HG03175 (cell line): ENCODE results near the gene CD55.

Experiments
- ATAC-seq: cut with Tn5 transposase; IDR thresholded peaks from one replicate; pipeline ENCODE4 v1.9.1; 2021; ENCODE audit warnings: mild to moderate bottlenecking, moderate library complexity; ENCODE audit not compliant: unreplicated experiment

Gene CD55, protein sequence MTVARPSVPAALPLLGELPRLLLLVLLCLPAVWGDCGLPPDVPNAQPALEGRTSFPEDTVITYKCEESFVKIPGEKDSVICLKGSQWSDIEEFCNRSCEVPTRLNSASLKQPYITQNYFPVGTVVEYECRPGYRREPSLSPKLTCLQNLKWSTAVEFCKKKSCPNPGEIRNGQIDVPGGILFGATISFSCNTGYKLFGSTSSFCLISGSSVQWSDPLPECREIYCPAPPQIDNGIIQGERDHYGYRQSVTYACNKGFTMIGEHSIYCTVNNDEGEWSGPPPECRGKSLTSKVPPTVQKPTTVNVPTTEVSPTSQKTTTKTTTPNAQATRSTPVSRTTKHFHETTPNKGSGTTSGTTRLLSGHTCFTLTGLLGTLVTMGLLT

DNA sequence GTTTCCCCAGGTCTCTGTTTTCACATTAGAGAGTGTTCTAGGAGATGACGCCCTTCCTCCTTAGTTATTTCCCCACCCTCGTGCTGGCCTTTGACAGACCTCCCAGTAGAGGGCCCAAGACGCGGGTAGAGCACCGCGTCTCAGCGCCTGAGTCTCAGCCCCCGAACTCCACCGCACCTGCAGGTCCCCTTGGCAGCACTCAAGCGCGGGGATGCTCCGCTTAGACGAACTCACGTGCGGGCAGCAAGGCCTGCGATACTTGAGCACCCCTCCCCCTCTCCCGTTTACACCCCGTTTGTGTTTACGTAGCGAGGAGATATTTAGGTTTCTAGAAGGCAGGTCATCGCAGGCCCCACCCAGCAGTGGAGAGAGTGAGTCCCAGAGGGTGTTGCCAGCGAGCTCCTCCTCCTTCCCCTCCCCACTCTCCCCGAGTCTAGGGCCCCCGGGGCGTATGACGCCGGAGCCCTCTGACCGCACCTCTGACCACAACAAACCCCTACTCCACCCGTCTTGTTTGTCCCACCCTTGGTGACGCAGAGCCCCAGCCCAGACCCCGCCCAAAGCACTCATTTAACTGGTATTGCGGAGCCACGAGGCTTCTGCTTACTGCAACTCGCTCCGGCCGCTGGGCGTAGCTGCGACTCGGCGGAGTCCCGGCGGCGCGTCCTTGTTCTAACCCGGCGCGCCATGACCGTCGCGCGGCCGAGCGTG is at the start of gene CD55:
CD55 (plus strand) TSS at position 600 of the 711 bp plus-strand sequence; CDS start at position 688, 88 bp downstream.
- ATAC-seq: peak; percentile 90

DNA sequence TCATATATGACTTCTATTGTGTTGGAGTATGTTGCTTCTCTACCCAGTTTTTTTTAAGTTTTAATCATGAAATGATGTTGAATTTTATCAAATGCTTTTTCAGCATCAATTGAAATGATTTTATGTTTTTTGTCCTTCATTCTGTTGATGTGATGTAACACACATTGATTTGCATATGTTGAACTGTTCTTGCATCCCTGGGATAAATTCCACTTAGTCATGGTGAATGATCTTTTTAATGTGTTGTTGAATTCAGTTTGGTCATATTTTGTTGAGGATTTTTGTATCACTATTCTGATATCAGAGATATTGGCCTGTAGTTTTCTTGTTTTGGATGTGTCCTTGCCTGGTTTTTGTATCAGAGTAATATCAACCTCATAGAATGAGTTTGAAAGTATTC is 46.6 kb upstream of the CD55 start:
- ATAC-seq: no peak

DNA sequence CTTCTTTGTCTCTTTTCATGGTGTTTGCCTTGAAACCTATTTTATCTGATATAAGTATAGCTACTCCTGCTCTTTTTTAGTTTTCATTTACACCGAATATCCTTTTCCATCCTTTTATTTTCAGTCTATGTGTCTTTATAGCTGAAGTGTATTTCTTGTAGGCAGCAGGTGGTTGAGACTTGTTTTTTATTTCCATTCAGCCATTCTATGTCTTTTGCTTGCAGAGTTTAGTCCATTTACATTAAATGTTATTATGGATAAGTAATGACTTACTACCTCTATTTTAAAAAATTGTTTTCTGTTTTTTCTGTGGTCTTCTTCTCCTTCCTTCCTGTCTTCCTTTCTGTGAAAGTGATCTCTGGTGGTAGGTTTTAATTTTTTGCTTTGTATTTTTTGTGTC is 45.0 kb upstream of the CD55 start:
- no peak for ATAC-seq

DNA sequence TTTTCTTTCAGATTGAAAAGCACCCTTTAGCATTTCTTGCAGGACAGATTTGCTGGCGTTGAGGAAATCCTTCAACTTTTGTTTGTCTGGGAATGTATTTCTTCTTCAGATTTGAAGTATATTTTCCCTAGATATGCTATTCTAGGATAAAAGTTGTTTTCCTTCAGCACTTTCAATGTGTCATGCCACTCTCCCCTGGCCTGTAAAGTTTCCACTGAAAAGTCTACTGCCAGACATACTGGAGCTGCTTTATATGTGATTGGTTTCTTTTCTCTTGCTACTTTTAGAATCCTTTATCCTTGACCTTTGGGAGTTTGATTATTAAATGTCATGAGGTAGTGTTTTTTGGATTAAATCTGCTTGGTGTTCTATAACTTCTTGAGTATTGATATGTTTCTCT is 44.2 kb upstream of the CD55 start:
- ATAC-seq: no peak

DNA sequence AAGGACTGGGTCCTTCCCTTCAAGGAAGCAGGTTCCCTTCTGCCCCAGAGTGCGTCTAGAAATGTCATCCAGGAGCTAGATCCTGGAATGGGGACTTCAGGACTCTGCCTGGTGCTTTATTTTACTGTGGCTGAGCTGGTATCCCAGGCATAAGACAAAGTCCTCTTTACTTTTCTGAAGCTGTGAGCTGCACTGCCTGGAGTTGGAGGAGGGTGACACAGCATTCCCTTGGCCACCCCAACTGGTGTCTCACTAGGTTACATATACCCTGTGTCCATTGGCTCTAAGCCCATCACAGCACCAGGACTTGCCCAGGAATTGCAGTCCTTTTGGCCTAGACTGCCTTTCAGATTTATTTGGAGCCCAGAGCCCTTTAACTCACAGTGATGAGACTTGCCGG is 41.8 kb upstream of the CD55 start:
- no peak for ATAC-seq

DNA sequence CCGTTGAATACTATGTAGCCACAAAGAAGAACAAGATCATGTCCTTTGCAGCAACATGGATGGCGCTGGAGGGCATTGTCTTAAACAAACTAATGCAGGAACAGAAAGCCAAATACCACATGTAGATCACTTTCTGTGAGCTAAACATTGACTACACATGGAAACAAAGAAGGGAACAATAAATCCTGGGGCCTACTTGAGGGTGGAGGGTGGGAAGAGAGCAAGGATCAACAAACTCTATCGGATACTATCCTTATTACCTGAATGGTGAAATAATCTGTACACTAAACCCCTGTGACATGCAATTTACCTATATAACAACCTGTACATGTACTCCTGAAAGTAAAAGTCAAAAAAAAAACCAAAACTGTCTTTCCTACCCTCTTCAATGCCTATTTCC is 40.8 kb upstream of the CD55 start:
- no peak for ATAC-seq

DNA sequence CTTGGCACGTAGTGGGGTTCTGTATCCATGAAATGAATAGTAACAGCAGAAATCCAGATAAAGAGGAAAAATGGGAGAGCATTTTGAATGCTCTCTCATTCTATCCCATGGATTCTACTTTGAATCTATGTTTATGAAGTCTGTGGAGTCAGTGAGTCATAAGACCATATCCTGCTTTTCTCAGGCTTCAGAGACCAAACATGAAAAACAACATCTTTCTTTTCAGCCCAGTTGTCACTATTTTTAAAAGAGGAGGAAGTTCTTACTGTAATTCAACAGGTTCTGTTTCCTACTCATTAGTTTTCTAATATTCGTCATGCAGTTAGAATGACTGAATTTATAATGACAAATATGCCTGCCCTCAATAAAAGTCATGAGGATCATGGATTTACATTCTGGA is 39.4 kb upstream of the CD55 start:
- ATAC-seq: no peak

DNA sequence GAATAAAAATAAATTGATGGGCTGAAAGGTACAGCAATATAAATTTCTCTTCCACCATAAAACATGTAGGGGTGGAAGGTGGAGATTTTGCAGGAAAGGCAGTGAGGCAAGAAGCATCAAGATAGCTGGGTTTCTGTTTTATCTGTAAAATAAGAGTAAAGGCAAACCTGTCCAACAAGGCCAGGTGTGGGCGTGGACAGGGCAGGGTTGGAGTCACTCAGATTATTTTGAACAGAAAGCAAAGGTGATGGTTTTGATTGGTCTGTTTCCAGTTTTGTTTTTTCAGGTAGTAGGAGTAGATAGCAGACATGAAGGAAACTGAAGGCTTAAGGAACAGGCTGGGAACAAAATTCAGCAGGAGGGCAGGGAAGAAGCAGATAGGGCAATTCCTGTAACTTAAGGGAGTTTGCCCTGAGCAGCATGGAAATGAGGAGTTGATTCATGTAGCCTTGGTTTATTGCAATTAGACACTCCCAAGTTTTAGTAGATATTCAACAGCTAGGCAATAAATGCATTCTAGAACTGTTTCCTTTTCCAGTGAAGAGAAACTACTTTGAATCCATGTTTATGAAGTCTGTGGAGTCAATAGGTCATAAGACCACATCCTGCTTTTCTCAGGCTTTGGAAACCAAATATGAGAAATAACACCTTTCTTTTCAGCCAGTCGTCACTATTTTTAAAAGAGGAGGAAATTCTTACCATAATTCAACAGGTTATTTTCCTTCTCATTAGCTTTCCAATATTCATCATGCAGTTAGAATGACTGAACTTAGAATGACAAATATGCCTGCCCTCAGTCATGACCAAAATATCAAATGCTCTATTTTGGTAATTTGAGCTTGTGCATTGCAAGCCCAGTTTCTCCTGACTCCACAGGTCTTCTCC is 38.7 kb upstream of the CD55 start:
- no peak for ATAC-seq

DNA sequence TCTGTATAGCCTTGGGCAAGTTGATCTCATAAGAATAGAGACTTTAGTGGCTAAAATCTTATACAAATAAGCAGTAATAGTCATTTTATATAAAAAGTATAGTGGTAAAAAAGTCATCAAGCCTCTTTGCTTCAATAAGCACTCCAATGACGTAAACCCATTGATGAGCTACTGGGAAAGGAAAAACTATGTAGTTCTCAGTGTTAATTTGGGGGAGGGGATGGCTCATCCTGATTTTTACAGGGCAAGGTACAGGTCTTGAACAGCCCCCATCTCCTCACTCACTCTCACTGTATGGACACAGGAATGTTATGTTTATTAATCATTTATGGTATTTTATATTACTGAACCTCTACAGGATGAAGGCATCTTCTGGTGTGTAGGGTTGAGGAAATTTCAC is 38.1 kb upstream of the CD55 start:
- no peak for ATAC-seq

DNA sequence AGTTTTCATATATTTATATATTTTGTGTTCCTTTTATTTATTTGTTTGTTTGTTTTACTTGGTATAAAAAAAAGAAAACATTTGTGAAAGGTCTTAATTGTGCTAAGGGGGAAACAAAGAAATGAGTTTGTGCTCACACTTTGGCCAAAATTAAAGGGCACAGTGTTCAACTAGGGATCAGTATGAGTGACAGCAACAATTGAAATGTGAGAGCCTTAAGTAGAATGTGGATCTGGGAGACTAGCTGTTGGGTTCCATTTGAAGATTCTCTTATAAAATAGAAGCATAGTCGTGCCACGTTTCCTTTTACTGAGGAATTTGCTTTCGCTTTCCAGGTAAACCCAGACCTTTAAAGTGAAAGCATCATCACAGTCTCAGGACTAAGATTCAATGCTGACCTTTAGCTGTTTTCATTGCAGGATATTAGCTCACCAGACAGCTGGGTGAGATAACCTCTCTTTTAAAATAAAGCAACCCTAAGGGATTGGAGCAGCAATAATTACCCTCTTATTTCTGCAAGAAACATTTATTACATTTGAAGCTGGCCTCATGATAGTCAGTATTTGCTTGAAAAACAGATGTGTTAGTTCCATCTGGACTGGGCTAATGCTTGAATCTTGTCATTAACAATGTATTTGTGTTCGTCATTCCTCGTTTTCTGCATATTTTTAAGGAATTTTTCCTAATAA is 37.1 kb upstream of the CD55 start:
- no peak for ATAC-seq

DNA sequence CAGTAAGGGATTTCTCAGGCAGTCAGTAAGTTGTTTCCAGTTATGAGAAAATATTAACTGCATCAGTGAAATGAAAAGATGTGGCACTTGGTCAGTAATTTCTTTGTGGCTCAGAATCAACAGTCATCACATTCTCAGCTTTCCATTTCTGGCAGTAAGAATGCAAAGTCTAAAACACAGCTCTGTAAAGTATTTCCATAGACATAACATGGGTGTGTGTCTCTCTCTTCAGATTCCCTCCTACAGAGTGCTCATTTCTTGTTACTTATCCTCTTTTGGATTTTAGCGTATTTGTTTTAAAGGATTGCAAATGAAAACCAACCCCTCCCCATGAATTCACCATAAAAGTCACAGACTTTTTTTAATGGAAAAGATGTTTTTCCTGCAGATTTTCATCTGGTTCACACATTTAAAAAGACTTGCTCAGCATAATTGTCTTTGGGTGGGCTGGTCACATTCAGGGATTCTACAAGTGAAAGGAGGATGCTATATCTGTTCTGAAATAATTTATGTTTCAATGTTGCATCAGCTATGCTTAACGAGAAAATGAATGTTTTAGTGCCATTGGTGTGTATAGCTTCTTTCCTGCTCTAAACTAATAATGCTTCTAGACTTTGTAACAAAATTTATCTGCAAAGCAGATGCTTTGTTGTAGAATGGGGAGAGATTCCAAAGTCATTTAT is 34.6 kb upstream of the CD55 start:
- ATAC-seq: no peak

DNA sequence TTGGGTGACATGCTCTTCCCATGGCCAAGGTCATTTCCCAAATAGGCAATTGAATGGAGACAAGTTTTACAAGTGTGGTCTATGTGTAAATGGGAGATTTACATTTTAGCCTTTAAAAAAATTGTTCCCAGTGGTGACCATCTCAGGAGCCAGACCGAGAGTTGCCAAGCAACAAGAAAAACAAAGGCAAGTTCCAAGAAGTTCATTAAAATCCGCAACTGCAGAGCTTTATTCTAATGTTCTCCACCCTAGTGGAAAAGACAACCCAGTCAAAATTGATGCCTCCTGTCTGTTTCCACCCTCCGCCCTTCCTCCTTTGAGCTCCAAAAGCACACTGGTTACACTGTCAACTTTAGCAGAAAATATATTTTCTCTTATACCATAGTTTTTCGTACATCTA is 33.2 kb upstream of the CD55 start:
- ATAC-seq: no peak

DNA sequence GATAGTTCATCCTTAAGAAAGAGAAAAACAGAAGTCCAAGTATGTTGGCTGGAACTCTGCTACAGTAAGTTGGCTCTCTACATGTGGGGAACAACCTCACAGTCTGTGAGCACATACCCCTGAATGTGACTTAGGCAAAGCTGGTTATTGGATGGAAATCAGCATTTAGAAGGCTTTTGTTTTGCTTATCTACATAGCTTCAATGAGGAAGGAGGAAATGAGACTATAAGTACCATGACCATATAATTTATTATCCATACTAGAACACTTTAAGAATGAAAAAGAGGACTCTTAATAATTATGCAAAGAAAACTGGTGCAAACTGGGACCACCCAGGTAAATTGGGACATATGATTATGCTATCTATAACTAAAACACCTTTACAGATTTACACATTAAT is 31.7 kb upstream of the CD55 start:
- no peak for ATAC-seq

DNA sequence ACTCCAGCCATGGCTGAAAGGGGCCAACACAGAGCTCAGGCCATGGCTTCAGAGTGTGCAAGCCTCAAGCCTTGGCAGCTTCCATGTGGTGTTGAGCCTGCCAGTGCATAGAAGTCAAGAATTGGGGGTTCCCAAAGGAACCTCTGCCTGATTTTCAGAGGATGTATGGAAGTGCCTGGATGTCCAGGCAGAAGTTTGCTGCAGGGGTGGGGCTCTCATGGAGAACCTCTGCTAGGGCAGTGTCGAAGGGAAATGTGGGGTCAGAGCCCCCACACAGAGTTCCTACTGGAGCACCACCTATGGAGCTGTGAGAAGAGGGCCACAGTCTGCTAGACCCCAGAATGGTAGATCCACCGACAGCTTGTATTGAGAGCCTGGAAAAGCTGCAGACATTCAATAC is 29.8 kb upstream of the CD55 start:
- no peak for ATAC-seq

DNA sequence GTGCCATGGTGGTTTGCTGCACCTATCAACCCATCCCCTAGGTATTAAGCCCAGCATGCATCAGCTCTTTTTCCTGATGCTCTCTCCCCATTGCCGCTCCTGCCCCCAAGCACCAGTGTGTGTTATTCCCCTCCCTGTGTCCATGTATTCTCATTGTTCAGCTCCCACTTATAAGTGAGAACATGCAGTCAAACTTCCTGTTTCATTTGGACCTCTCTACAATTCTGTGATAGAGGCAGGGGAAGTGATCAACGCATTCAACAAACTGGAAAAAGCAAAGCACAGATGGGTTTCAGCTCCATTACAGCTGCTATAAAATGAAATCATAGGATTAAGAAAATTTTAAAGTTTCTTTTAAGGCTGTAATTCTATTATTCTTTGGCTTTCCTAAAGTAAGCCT is 23.3 kb upstream of the CD55 start:
- ATAC-seq: no peak

DNA sequence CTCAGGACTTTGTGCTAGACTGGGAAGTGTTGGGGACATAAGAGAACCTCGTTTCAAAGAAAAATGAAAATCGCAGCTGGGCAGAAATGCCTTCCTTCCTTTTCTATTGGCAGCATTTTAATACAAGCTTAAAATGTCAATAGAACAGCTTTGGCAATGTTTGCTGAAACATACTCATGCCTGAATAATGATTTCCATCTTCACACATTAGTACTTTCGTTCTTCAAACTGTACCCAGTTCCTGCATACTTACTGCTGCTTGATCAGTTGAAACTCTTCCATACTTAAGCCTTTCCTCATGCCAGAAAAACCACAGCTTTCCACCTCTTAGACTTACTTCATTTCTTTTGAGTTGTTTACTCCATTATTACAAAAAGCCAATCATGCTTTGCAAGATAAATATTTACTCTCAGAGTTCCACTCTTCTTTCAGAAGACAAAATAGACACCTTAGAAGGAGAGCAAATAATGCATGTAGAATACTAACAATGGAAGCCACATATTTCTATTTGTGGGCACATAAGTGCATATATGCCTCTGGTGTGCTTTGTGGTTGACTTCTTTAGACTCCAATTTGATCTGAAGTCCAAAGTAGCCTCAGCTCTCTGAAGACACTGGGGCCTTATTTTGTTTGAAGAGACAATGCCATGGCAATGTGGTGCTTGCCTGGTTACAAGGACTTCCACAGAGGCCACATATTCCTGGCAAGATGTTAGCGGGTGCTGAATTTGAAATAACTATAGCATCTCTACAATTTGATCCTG is 22.7 kb upstream of the CD55 start:
- ATAC-seq: no peak

DNA sequence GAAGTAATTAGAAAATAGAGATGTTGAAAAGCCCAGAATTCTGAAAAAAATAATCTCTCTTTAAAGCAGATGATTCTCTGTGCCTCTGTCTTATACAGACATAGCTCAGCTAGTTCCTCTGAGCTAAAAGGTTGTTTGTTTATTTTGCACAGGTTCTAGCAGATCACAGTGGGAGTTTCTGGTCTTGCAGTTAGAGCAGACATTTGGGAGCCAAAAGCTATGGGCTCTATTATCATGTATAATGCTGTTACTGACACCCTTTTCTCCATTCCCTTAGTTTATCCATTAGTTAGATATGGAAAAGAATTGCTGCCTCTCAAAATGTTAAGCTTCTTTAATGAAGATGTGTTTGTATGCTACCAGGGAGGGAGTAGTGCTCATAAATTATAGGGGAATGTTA is 20.5 kb upstream of the CD55 start:
- no peak for ATAC-seq

DNA sequence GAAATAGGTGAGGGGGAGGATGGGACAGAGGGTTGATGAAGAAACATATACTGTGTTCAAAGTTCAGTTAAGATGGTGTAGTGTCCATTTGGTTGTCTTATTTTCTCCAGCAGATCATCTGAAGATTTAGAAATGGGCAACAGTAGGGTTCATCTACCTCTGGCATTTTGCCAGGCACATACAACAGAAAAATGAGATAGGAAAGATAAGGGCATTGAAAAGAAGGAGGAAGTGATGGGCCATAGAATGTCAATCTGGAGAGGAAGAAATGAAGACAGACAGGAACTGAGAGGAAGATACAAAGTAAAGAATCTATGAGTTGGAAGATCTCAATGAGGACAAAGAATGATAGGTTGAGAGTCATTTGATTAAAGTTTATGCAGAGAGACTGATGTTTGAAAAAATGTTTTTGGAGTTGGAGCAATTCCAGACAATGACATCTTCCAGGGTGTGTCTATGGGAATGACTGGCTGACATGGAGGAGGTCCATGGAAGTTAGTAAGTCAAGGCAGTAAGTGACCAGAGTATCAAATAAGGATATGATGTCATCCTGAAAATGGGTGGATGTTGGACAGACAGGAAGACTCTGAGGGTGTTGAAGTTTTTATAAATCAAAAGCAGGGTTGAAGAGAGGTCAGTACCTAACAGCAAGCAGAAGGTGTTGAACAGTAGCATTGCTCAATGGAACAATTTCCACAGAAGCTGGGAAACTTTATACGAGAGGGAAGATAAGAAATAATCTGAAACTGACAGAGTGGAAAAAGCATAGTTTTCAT is 18.7 kb upstream of the CD55 start:
- ATAC-seq: no peak
